GM19023 (cell line): ENCODE results near the gene UMODL1.

Experiments used
- ATAC-seq: cut with Tn5 transposase; IDR thresholded peaks from one replicate; pipeline ENCODE4 v1.9.1; 2021; ENCODE audit warnings: mild to moderate bottlenecking, moderate library complexity; ENCODE audit not compliant: unreplicated experiment

UMODL1 gene

GRCh38 chr21:42146821-42147220, 75.7 kb downstream of the UMODL1 start:
- no peak for ATAC-seq

GRCh38 chr21:42147386-42148020, 76.4 kb downstream of the UMODL1 start:
- ATAC-seq: no peak

- ATAC-seq: no peak
Measured at GRCh38 chr21:42148097-42148496, 77.0 kb downstream of the UMODL1 start.

- no peak for ATAC-seq
Measured at GRCh38 chr21:42148584-42148983, 77.5 kb downstream of the UMODL1 start.

- no peak for ATAC-seq
Measured at GRCh38 chr21:42149656-42150473, 78.7 kb downstream of the UMODL1 start.

GRCh38 chr21:42150474-42151085, 79.5 kb downstream of the UMODL1 start:
- ATAC-seq: no peak

GRCh38 chr21:42151148-42151947, 80.2 kb downstream of the UMODL1 start:
- ATAC-seq: no peak

GRCh38 chr21:42151948-42152220, 80.8 kb downstream of the UMODL1 start:
- ATAC-seq: no peak

GRCh38 chr21:42153046-42153686, 82.0 kb downstream of the UMODL1 start:
- no peak for ATAC-seq

- no peak for ATAC-seq
Measured at GRCh38 chr21:42153746-42154145, 82.6 kb downstream of the UMODL1 start.

- no peak for ATAC-seq
Measured at GRCh38 chr21:42154237-42155044, 83.3 kb downstream of the UMODL1 start.

GRCh38 chr21:42155045-42155855, 84.1 kb downstream of the UMODL1 start:
- ATAC-seq: no peak

GRCh38 chr21:42156690-42157605, 85.8 kb downstream of the UMODL1 start:
- ATAC-seq: no peak

- ATAC-seq: no peak
Measured at GRCh38 chr21:42157606-42158310, 86.6 kb downstream of the UMODL1 start.

GRCh38 chr21:42158846-42159245, 87.7 kb downstream of the UMODL1 start:
- no peak for ATAC-seq

- ATAC-seq: no peak
Measured at GRCh38 chr21:42159560-42160110, 88.5 kb downstream of the UMODL1 start.

- ATAC-seq: no peak
Measured at GRCh38 chr21:42160111-42160721, 89.1 kb downstream of the UMODL1 start.
